D341Med (cell line): ENCODE results near the gene MACROH2A2.

Experiments used
- DNase-seq: peaks from one replicate; pipeline ENCODE4 v3.0.0; 2012; ENCODE audit warnings: low spot score

Gene MACROH2A2

GRCh38 chr10:70130878-70131559 lies 78.4 kb downstream of the MACROH2A2 start:
- no peak for DNase-seq

- no peak for DNase-seq
Measured at GRCh38 chr10:70131560-70131937, 78.9 kb downstream of the MACROH2A2 start.

GRCh38 chr10:70132098-70133029 lies 79.7 kb downstream of the MACROH2A2 start, which contains the start of gene AIFM2:
Gene AIFM2, minus strand, starts transcription at chr10:70132825. Its CDS starts 8,741 bp downstream, at chr10:70124084.
- DNase-seq: no peak

- no peak for DNase-seq
Measured at GRCh38 chr10:70135046-70135445, 82.4 kb downstream of the MACROH2A2 start.

- DNase-seq: no peak
Measured at GRCh38 chr10:70135684-70136083, 83.0 kb downstream of the MACROH2A2 start.

- DNase-seq: no peak
Measured at GRCh38 chr10:70137135-70137534, 84.5 kb downstream of the MACROH2A2 start.

GRCh38 chr10:70137927-70138883 lies 85.6 kb downstream of the MACROH2A2 start:
- no peak for DNase-seq

- DNase-seq: no peak
Measured at GRCh38 chr10:70139151-70139996, 86.7 kb downstream of the MACROH2A2 start.

- no peak for DNase-seq
Measured at GRCh38 chr10:70139997-70140250, 87.3 kb downstream of the MACROH2A2 start.

- no peak for DNase-seq
Measured at GRCh38 chr10:70140297-70140696, 87.7 kb downstream of the MACROH2A2 start.

- no peak for DNase-seq
Measured at GRCh38 chr10:70142555-70142954, 89.9 kb downstream of the MACROH2A2 start.

GRCh38 chr10:70144372-70145110 lies 91.9 kb downstream of the MACROH2A2 start:
- DNase-seq: no peak

- DNase-seq: no peak
Measured at GRCh38 chr10:70145166-70145665, 92.6 kb downstream of the MACROH2A2 start.

- peak; percentile 81 for DNase-seq
Measured at GRCh38 chr10:70145666-70146488, 93.2 kb downstream of the MACROH2A2 start.

- peak; percentile 84 for DNase-seq
Measured at GRCh38 chr10:70146489-70147258, 94.0 kb downstream of the MACROH2A2 start, which contains the start of gene TYSND1. Gene TYSND1, minus strand, starts transcription at chr10:70146700. Its CDS starts 114 bp downstream, at chr10:70146586.

- DNase-seq: no peak
Measured at GRCh38 chr10:70147259-70147625, 94.6 kb downstream of the MACROH2A2 start.

- DNase-seq: no peak
Measured at GRCh38 chr10:70148516-70148915, 95.9 kb downstream of the MACROH2A2 start.

GRCh38 chr10:70155255-70155838 lies 102.7 kb downstream of the MACROH2A2 start:
- no peak for DNase-seq
